ENCODE data around the gene CACNB2. TPM values are rescaled to one million over a fixed set of nuclear protein-coding genes. Genes with fewer than 3 reads are reported as not detected.

CACNB2 gene
- total RNA-seq, 1 experiment from 2014 or later, result 0.07 TPM

GRCh38 chr10:18109341-18109870 is 30.8 kb upstream of the CACNB2 start:
- no peak overlapping the region for H2AFZ ChIP-seq (ENCODE audit: low read length)
- no peaks in the 10 kb centered on the region for H3F3A ChIP-seq (ENCODE audit: low read length, unreplicated experiment)
- no TSS peak for BruUV-seq (replicated peaks)
- CTCF ChIA-PET, result no interaction called here
- no peaks in the 10 kb centered on the region for H3K36me3 ChIP-seq (ENCODE audit: low read depth, low read length)
- H3K9me3 ChIP-seq (ENCODE audit: low read length), result no peaks in the 10 kb centered on the region
- H4K20me1 ChIP-seq (ENCODE audit: low read length), result no peaks in the 10 kb centered on the region
- POLR2A ChIA-PET (ENCODE audit: unreplicated experiment), result no interaction called here
- H3K9ac ChIP-seq (ENCODE audit: low read length), result no peak overlapping the region
- H3K27me3 ChIP-seq (ENCODE audit: low read length), result no peaks in the 10 kb centered on the region
- ATAC-seq (no peak), DNase-seq (no peak)
- H3K27ac ChIP-seq (ENCODE audit: low read length), result no peak overlapping the region
- H3K4me1 ChIP-seq (ENCODE audit: insufficient read depth, low read length), result no peaks in the 10 kb centered on the region
- no peaks in the 10 kb centered on the region for H3K9me2 ChIP-seq (replicated peaks; ENCODE audit: low read length)
- no peak for TF ChIP-seq EZH2 (IDR thresholded peaks at IDR 0.05; ENCODE audit: low read length, unreplicated experiment)
- no peak for TF ChIP-seq CTCF (conservative IDR thresholded peaks at IDR 0.05; ENCODE audit: low read depth, low read length)
- TF ChIP-seq EZH2phosphoT487 (IDR thresholded peaks at IDR 0.05; ENCODE audit: borderline replicate concordance, low read length), result no peak
- no peak overlapping the region for H3K4me3 ChIP-seq (ENCODE audit: low read length)
- no peak overlapping the region for H3K4me2 ChIP-seq (ENCODE audit: low read length)
- no peaks in the 10 kb centered on the region for H3K79me2 ChIP-seq (ENCODE audit: low read length)
- intact Hi-C loops (cut with micrococcal nuclease), result no loop called here

GRCh38 chr10:18113881-18114280 is 26.3 kb upstream of the CACNB2 start:
- BruUV-seq (replicated peaks), result no TSS peak
- no peaks in the 10 kb centered on the region for H3K79me2 ChIP-seq (ENCODE audit: low read length)
- no peak overlapping the region for H2AFZ ChIP-seq (ENCODE audit: low read length)
- ATAC-seq (no peak), DNase-seq (no peak)
- no peaks in the 10 kb centered on the region for H3K36me3 ChIP-seq (ENCODE audit: low read depth, low read length)
- TF ChIP-seq EZH2phosphoT487 (IDR thresholded peaks at IDR 0.05; ENCODE audit: borderline replicate concordance, low read length) (no peak), CTCF (conservative IDR thresholded peaks at IDR 0.05; ENCODE audit: low read depth, low read length) (no peak), EZH2 (IDR thresholded peaks at IDR 0.05; ENCODE audit: low read length, unreplicated experiment) (no peak)
- no peaks in the 10 kb centered on the region for H3K9me2 ChIP-seq (replicated peaks; ENCODE audit: low read length)
- no peaks in the 10 kb centered on the region for H3K9me3 ChIP-seq (ENCODE audit: low read length)
- no peak overlapping the region for H3K27ac ChIP-seq (ENCODE audit: low read length)
- no peak overlapping the region for H3K9ac ChIP-seq (ENCODE audit: low read length)
- POLR2A ChIA-PET (ENCODE audit: unreplicated experiment), result no interaction called here
- intact Hi-C loops (cut with micrococcal nuclease), result no loop called here
- no peaks in the 10 kb centered on the region for H3K4me1 ChIP-seq (ENCODE audit: insufficient read depth, low read length)
- no peaks in the 10 kb centered on the region for H4K20me1 ChIP-seq (ENCODE audit: low read length)
- no peaks in the 10 kb centered on the region for H3K27me3 ChIP-seq (ENCODE audit: low read length)
- no peak overlapping the region for H3K4me3 ChIP-seq (ENCODE audit: low read length)
- no peaks in the 10 kb centered on the region for H3F3A ChIP-seq (ENCODE audit: low read length, unreplicated experiment)
- CTCF ChIA-PET, result no interaction called here
- no peak overlapping the region for H3K4me2 ChIP-seq (ENCODE audit: low read length)

- no peaks in the 10 kb centered on the region for H3F3A ChIP-seq (ENCODE audit: low read length, unreplicated experiment)
- H3K9me3 ChIP-seq (ENCODE audit: low read length), result no peaks in the 10 kb centered on the region
- no peak for DNase-seq
- ATAC-seq, result no peak
- H2AFZ ChIP-seq (ENCODE audit: low read length), result no peak overlapping the region
- no peaks in the 10 kb centered on the region for H3K27me3 ChIP-seq (ENCODE audit: low read length)
- ChIA-PET CTCF (no interaction called here), POLR2A (ENCODE audit: unreplicated experiment) (no interaction called here)
- H3K4me2 ChIP-seq (ENCODE audit: low read length), result no peak overlapping the region
- H4K20me1 ChIP-seq (ENCODE audit: low read length), result no peaks in the 10 kb centered on the region
- no peaks in the 10 kb centered on the region for H3K9me2 ChIP-seq (replicated peaks; ENCODE audit: low read length)
- H3K9ac ChIP-seq (ENCODE audit: low read length), result no peak overlapping the region
- TF ChIP-seq EZH2 (IDR thresholded peaks at IDR 0.05; ENCODE audit: low read length, unreplicated experiment) (no peak), CTCF (conservative IDR thresholded peaks at IDR 0.05; ENCODE audit: low read depth, low read length) (no peak), EZH2phosphoT487 (IDR thresholded peaks at IDR 0.05; ENCODE audit: borderline replicate concordance, low read length) (no peak)
- intact Hi-C loops (cut with micrococcal nuclease), result no loop called here
- H3K79me2 ChIP-seq (ENCODE audit: low read length), result no peaks in the 10 kb centered on the region
- H3K27ac ChIP-seq (ENCODE audit: low read length), result no peak overlapping the region
- H3K4me1 ChIP-seq (ENCODE audit: insufficient read depth, low read length), result no peaks in the 10 kb centered on the region
- H3K36me3 ChIP-seq (ENCODE audit: low read depth, low read length), result no peaks in the 10 kb centered on the region
- BruUV-seq (replicated peaks), result no TSS peak
- no peak overlapping the region for H3K4me3 ChIP-seq (ENCODE audit: low read length)
Measured at GRCh38 chr10:18117276-18117675, 22.9 kb upstream of the CACNB2 start.
